ENCODE data around the gene MBP. TPM values are rescaled to one million over a fixed set of nuclear protein-coding genes. Genes with fewer than 3 reads are reported as not detected.
A peak's percentile ranks its signal among the peaks of the same experiment; 100 is the strongest.

MBP gene
- total RNA-seq, 4 donors from 2014 or later, result 44.0 to 68.0 (median 60.2) TPM

GRCh38 chr18:77013811-77014521, 118.6 kb downstream of the MBP start:
- no peaks in the 10 kb centered on the region for H3K9me3 ChIP-seq
- DNase-seq, result peak; percentile 90 to 91
- intact Hi-C loops (cut with DNase I), result no loop called here
- H3K4me1 ChIP-seq, result peaks cover 24 to 31% of the 10 kb centered on the region in 2 donors
- H3K4me3 ChIP-seq (replicated peaks in 1 of 3), result no peak overlapping the region
- H3K27me3 ChIP-seq, result no peaks in the 10 kb centered on the region
- no peak for TF ChIP-seq CTCF (IDR thresholded peaks at IDR 0.05)
- TF ChIP-seq POLR2A (IDR thresholded peaks at IDR 0.05), result peak in 1 of 2 donors; percentile 19
- peak overlapping the region; percentile 81 to 91 (median 88) for H3K27ac ChIP-seq
- peaks cover 0 to 4% of the 10 kb centered on the region in 2 donors for H3K36me3 ChIP-seq
- 46 to 53% methylated on average over 18 of the region's 18 CpGs for WGBS, 2 donors

GRCh38 chr18:77012806-77013541, 119.6 kb downstream of the MBP start:
- H3K4me1 ChIP-seq, result peaks cover 24 to 31% of the 10 kb centered on the region in 2 donors
- H3K27ac ChIP-seq, result peak overlapping the region; percentile 55 to 91 (median 81)
- DNase-seq, result no peak
- intact Hi-C loops (cut with DNase I), result no loop called here
- WGBS, 2 donors, result 87 to 95% methylated on average over 6 of the region's 6 CpGs
- peaks cover 0 to 4% of the 10 kb centered on the region in 2 donors for H3K36me3 ChIP-seq
- H3K27me3 ChIP-seq, result no peaks in the 10 kb centered on the region
- no peaks in the 10 kb centered on the region for H3K9me3 ChIP-seq
- TF ChIP-seq POLR2A (IDR thresholded peaks at IDR 0.05) (no peak), CTCF (IDR thresholded peaks at IDR 0.05) (no peak)
- H3K4me3 ChIP-seq (replicated peaks in 1 of 3), result no peak overlapping the region

- Histone ChIP-seq H3K4me1 (peaks cover 20 to 27% of the 10 kb centered on the region in 2 donors), H3K4me3 (replicated peaks in 1 of 3) (no peak overlapping the region), H3K27ac (no peak overlapping the region), H3K9me3 (no peaks in the 10 kb centered on the region), H3K36me3 (peaks cover 0 to 4% of the 10 kb centered on the region in 2 donors), H3K27me3 (no peaks in the 10 kb centered on the region)
- intact Hi-C loops (cut with DNase I), result no loop called here
- no peak for TF ChIP-seq CTCF (IDR thresholded peaks at IDR 0.05)
- TF ChIP-seq POLR2A (IDR thresholded peaks at IDR 0.05), result no peak
- WGBS, 2 donors, result 95 to 96% methylated on average over 8 of the region's 8 CpGs
- no peak for DNase-seq
Measured at GRCh38 chr18:77012120-77012519, 120.5 kb downstream of the MBP start.

GRCh38 chr18:77009675-77010074, 122.9 kb downstream of the MBP start:
- no peak for TF ChIP-seq CTCF (IDR thresholded peaks at IDR 0.05)
- peaks cover 13 to 20% of the 10 kb centered on the region in 2 donors for H3K4me1 ChIP-seq
- no peak overlapping the region for H3K27ac ChIP-seq
- WGBS, 2 donors, result 87 to 90% methylated on average over 15 to 19 of the region's 19 CpGs
- no peaks in the 10 kb centered on the region for H3K27me3 ChIP-seq
- DNase-seq, result no peak
- H3K36me3 ChIP-seq, result no peaks in the 10 kb centered on the region
- no peak overlapping the region for H3K4me3 ChIP-seq (replicated peaks in 1 of 3)
- intact Hi-C loops (cut with DNase I), result loop anchor here (5.0 kb wide), 2 partner anchors 48 to 193 kb away; no protein-coding TSS in a partner anchor
- no peaks in the 10 kb centered on the region for H3K9me3 ChIP-seq

All from thyroid gland (tissue), 4 donors.